GM19452 (cell line): Measurements from ENCODE around the gene PLLP.
"Not testable (repeated sequence)": the region's sequence is repeated elsewhere in the genome, so short reads cannot be mapped to it uniquely, and the experiment has no call there.

ENCODE experiments used
- ATAC-seq: cut with Tn5 transposase; IDR thresholded peaks from one replicate; pipeline ENCODE4 v1.9.1; 2021; ENCODE audit not compliant: unreplicated experiment

Gene PLLP

DNA sequence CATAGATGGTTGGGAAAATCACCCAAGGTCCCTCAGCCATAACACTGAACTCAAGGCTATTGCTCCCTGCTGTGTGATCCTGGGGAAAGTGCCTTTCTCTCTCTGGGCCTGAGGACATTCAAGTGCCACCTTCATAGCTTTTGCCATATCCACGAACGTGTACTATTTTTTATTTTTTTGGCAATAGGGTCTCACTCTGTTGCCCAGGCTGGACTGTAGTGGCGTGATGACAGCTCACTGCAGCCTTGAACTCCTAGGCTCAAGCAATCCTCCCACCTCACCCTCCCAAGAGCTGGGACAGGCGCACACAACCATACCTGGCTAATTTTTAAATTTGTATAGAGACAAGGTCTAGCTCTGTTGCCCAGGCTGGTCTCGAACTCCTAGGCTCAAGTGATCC is 10.6 kb downstream of the PLLP start:
- no peak for ATAC-seq

DNA sequence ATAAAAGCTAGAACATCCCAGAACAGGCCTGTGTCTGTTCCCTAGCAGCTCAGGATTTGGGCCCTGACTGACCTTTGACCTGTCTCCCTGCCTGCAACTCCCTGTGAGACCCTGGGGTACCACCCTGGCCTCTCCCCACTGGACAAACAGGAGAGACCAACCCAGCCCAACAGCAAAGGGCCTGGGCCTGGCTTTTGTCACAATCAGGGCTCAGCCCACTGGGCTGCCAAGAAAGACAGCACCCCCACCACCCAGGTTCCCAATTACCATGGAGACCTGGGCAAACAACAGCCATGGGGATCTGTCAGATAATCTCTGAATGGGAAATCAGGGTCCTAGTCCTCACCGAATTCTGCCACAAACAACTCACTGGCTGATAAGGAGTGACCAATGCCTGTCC is 11.1 kb downstream of the PLLP start:
- ATAC-seq = no peak

DNA sequence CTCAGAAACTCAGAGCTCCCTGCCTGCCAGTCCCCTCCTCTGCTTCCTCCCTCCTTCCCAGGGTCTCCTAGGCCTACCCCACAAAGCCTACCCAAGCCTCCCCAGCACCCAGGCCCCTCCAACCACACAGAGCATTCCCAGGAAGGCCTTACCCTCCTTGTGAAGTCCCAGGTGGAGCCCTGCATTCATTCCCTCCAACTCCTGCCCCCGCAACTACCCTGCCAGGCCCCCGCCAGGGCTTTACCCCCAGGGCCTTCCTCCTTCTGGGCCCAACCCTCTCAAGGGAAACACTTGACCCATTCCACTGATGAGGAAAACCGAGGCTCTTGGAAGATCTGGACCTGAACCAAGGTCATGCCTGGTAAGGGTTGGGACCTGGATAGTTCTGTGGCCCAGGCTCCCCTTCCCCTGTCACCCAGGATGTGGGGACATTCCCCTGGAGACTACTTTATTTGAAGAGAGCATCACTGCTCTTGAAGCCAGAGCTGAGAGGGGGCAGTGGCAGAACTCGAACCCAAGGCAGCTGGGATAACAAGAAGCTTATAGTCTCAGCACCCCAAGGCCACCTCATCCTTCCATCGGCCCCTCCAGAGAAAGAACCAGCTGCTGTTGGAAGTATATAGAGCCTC is 12.5 kb downstream of the PLLP start:
- ATAC-seq = no peak

DNA sequence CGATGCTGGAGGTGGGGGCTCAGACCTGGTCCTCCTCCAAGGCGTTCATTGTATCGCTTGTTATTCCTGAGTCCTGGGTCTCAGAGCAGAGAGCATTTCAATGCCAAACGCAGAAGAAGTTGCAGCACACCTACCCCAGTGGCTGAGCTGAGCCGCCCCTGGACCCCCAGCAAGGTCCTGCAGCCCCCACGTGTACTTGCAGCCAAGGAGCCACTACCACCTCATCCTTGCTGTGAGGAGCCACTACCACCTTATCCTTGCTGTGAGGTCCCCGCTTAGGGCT is 13.5 kb downstream of the PLLP start:
- no peak for ATAC-seq

DNA sequence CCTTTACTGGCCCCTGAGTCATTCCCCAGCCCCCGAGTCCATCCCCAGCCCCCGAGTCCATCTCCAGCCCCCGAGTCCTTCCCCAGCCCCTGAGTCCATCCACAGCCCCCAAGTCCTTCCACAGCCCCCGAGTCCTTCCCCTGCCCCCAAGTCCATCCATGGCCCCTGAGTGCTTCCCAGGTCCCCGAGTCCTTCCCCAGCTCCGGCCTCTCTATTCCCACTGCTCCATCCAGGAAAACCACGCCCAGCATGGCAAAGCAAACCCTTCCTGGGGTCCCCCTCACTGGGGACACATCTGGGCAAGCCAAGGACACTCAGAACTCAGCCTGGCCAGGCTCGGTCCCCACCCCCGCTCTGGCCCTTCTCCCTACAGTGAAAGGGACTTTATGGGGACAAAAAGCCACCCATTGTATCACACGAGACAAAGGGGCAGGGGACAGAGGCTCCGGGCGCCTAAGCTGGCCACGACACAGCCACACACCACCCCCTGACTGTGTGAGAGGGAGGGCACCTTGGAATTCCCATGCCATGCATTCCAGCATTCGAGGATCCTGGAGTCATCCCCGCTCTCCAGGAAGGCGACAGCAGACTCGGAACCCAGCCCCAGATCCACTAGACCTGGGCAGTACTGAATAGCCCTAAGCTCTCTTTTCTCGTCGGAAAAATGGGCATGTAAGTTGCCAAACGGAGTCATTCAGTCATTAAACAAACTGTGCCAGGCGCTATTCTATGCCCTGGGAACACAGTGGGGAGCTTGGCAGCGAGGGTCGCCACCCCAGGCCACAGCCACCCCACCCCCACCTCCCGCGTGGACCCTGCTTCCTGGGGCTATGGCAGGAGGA is 14.0 kb downstream of the PLLP start:
- ATAC-seq = no peak

DNA sequence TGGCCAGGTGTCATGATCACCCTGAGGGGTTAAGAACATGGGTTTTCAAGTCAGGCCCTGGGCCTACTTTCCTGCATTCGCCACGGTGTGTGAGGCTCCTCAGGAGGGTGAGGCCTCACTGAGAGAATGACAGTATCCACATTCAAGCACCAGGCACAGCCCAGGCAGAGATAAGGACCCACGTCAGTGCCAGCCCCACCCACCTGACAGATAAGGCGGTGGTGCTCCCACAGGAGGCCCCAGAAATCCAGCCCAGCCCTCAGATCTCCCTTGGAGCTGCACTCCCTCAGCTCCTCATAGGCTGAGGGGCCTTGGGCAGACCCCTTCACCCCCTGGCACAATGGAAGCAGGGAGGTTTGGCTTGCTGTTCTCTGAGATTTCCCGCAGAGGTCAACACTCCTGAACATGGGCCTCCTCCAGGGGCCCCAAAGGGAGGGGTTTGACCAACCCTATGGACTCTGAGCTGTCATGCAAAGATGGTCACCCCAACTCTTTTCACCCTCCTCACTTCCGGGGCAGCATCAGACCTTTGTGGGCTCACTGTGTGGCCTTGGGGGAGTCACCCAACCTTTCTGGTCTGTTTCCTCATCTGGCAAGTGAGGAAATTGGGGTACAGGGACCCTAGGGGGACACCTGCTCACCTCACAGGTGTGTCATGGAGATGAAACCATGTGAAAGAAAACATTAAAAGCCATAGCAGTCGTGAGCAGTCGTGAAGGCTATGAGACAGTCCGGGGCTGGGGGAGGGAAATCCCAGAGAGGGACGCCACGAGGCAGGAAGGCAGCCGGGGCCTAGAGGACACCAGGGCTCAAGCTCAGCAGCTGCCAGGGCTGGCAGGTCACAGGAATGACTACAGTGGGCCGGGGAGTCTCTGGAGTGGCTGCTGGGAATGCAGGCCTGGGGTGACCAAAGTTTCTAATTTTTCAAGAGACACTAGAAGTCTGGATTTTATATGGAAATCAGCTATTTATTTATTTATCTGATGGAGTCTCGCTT is 15.4 kb downstream of the PLLP start:
- ATAC-seq = no peak

DNA sequence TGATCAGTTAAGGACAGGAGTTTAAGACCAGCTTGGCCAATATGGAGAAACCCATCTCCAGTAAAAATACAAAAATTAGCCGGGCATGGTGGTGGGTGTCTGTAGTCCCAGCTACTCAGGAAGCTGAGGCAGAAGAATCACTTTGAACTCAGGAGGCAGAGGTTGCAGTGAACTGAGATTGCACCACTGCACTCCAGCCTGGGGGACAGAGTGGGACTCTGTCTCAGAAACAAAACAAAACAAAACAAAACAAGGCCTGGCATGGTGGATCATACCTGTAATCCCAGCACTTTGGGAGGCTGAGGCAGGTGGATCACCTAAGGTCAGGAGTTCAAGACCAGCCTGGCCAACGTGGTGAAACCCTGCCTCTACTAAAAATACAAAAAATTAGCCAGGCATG is 17.1 kb downstream of the PLLP start:
- not testable (repeated sequence) for ATAC-seq

DNA sequence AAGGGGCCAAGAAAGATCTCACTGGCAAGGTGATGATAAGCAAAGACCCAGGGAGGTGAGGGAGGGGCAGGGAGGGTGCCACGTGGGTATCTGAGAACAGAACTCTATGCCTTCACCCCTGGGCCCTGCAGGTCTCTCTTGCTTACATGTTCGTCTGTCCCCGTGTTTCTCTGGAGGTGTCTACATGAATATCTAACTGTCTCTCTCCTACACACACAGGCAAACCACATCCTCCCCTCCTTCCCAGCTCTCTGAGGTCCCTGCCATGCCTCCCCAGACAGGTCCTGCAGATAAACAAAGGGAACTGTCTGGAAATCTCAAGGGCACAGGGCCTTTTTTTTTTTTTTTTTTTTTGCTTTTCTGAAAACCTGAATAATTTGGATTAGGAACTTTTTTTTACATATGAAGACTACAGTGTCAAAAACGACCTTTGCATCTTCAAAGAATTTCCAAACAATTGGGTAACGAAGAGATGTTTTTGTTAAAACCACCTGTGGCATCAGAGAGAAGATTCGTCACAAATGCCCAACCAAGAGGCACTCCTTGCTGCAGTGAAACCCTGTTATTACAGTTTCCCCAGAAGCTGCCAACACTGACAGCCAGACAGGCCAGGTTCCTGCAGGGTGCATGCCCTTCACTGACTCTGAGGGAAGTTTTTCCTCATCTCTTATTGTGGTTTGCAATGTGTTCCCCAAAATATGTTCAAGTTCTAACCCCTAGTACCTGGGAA is 17.8 kb downstream of the PLLP start:
- ATAC-seq = no peak

DNA sequence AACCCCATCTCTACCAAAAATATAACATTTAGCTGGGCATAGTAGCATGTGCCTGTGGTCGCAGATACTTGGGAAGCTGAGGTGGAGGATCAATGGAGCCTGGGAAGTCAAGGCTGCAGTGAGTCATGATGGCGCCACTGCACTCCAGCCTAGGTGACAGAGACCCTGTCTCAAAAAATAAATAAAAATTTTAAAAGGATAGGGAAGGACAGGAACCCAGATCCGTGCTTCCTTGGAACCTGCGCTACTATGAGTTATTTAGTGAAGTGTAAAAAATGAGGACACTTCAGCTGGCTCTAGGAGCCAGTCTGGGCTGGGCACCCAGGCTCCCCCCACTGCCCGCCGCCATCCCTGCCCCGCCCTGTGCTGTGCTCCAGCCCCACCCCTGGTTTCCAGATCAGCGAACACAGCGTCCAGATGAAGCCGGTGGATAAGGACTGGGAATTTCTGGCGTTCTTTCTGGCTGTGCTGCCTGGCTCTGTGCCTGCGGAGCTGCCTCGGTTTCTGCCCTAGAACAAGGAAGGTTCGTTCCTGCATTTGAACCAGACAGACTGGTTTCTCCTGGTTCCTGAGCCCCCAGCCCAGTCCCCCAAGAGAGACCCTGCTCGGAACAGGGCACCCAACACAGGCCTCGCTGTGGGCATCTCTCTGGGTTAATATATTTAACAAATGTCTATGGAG is 18.5 kb downstream of the PLLP start:
- ATAC-seq = no peak

DNA sequence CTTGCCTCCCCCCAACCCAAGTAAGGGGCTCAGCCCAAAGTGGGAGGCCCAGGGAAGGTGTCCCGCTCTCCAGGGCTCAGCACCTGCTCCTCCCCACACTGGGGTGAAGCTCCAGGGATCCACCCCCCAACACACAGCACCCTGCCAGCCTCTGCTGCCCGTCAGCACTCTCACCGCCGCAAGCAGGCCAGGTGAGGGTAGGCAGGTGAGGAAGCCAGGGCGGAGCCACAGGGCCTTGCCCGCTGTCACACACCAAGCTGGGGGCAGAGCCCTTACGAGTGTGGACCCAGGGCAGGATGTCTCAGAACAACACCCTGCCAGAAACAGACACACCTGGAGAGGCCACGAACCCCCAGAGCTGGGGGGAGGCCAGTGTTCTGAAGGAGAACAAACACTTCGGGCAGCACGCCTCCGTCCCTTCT is 19.5 kb downstream of the PLLP start:
- ATAC-seq = no peak

DNA sequence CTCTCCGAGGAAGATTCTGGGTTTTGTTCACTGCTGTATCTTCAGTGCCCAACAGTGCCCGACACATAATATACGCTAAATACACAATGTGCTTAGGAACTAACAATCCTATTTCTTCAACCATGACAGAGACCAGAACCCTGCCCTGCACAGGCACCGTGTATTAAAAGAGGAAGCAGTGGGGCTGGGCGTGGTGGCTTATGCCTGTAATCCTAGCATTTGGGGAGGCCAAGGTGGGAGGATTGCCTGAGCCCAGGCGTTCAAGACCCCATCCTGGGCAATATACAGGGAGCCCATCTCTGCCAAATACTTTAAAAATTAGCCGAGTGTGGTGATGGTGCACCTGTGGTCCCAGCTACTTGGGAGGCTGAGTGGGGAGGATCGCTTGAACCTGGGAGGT is 20.1 kb downstream of the PLLP start:
- no peak for ATAC-seq

DNA sequence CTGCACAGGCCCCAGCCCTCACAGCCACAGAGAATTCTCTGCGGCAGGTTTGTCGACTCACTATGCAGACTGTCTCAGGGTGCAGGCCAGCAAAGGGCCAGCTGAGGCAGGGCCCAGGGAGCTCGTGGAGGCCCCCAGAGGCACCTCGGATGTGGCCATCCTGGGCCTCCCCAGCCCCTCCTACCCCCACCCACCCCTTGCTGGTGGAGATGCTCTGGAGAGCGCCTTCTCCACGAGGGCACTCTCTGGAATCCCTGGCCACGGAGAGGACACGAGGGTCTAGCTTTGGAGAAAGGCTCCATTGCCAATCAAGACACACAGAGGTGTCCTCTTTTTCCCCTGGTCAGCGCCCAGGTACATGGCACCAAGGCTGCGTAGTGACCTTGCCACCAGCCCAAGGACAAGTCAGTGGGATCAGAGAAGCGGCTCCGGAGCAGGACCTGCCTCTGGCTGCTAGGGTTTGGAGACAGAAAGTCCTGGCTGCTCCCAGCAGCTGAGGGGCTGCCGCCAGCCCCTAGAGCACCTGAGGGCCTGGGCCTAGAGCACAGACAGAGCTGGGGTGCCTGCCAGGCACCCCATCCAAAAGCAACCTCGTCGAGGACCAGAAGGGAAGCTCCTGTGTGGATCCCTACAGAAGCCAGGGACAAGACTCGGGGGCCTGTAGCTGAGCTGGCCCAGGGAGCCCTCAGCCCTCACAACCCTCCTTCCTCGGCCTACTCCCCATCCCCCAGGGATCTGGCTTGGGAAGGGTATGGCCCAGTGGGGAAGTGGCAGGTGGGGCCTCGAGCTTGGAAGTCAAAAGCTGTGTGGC is 20.7 kb downstream of the PLLP start:
- ATAC-seq = no peak

DNA sequence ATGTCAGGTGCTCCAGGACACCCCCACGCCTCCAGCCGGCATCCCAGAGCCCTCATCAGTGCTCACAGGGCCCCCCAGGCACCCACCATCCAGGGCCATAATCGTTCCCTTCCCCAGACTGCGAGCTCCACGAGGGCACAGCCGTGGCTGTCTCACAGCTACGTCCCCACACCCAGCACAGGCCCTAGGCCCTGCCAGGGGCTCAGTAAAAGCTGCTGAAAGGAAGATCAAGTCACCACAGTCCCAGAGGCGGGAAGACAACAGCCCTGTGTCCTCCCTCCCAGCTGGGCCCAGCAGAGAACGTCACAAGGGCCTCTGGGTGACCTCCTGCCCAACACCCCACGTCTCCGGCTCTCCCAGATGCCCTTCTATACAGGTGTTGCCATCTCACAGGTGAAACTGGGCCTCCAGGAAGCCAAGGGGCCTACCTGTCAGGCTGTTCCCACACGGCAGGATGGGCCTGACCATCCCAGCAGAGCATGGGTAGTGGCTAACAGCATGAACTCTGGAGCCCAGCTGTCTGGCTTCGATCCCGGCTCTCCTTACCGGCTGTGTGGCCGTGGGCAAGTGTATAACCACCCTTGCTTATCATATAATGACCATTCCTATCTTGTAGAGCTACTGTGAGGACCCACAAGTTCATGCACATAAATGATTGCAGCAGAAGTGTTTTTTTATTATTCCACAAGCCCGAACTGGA is 21.5 kb downstream of the PLLP start:
- ATAC-seq = no peak

DNA sequence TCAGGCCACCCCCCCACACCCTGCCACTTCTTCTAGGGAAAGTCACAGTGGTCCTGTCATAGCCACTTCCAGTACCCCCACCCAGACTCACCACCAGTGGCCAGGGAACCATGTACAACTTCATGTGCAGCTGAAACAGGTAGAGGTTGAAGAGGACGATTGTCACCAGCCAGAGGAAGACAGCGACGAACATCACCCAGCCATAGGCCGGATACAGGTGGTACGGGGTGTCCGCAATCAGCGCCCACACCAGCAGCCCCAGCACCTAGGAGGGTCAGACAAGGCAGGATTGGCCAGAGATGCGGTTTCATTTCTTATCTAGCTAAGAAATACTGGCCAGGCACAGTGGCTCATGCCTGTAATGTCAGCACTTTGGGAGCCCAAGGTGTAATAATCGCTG is 22.7 kb downstream of the PLLP start:
- no peak for ATAC-seq

DNA sequence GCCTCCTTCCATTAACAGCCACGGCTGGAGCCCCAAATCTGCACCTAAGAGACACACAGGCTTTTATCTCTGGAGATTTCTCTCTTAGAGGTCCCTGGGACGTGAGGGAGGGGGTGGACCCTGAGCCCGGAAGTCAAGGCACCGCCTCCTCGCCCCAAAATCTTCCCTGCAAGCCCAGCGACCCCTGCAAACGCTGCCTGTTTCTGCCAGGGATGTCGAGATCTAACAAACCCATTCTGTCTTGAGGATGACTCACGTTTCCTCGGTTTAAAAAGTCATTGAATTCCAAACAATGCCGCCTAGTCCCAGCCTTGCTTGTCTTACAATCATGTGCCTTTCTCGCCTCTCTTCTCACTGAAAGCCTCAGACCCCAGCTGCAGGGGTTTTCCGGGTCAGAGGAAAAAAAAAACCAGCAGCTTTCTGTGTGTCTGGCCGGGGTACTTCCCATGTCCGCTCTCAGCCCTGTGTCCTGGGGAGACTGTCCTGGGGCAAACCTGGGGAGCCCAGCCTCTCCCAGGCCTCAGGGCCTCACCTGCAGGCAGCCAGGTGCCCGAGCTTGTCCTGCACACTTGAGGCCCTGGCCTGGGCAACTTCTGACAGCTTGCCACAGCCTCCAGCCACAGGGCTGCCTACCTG is 24.1 kb downstream of the PLLP start:
- ATAC-seq = no peak

DNA sequence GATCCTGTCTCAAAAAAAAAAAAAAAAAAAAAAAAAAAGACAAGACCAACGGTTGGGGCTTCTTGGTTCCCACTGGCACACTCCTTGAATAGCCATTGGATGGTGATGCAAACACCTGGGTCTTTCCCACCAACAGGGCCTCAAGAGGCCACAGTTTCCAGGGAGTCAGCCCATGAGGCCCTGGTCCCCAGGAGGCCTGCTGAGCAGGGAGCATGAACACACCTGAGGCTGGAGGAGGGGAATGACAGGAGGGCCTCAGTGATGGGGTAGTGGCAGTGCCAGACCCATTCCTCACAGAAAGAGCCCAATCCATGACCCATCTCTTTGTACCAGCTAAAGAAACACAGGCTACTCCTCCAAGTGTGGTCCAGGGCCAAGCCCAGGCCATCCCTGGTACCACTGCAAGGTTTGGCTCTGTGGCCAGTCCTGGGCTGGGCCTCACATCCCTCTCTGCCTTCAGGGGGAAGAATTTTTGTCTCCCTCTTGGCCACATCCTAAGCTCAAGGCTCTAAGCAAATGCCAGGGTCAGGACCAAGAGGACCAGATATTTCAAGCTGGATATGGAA is 25.5 kb downstream of the PLLP start:
- no peak for ATAC-seq

DNA sequence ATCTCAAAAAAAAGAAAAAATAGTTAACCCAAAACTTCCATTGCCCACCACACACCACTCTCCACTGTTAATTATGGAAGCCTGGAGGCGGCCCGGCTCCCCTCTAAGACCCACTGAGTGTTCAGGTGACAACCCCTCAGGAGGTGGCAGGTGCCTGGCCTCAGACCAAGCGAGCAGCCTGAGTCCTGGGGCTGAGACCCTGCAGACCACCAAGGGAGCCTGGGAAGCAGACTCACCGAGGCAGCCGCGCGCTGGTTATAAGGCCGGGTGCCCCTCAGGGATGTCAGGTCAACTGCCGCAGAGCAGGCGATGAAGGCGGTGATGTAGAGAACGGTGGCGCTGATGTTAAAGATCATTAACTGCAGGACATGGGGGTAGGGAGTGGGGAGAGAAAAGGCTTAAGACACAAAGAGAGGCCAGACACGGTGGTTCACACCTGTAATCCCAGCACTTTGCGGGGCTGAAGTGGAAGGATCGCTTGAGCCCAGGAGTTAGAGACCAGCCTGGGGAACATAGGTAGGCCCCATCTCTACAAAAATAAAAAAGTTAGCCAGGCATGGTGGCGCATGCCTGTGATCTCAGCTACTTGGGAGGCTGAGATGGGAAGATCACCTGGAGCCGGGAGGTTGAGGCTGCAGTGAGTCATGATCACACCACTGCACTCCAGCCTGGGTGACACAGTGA is 26.1 kb downstream of the PLLP start:
- no peak for ATAC-seq
